GM19043 (cell line): ENCODE data around the gene TWF2.

ENCODE experiments used
- ATAC-seq: cut with Tn5 transposase; IDR thresholded peaks from one replicate; pipeline ENCODE4 v1.9.1; 2021; ENCODE audit warnings: low read depth; ENCODE audit not compliant: unreplicated experiment

The TWF2 gene

DNA sequence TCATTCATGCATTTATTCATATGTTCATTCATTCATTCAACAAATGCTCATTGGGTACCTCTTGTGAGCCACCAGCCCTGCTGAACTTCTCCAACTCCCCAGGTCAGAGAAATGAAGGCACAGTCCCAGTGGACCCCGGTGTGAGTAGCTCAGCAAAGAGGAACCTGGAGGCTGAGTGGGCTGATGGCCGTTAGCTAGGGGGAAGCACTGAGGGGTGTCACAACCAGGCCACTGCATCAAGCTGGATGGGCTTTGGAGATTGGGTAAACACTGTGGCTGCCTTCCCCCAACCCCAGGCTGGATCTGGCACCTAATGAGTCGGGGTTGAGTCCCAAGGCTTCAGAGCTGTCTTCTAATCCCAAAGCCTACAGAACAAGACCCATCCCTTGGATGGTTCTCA lies 53.1 kb downstream of the TWF2 start:
- no peak for ATAC-seq

DNA sequence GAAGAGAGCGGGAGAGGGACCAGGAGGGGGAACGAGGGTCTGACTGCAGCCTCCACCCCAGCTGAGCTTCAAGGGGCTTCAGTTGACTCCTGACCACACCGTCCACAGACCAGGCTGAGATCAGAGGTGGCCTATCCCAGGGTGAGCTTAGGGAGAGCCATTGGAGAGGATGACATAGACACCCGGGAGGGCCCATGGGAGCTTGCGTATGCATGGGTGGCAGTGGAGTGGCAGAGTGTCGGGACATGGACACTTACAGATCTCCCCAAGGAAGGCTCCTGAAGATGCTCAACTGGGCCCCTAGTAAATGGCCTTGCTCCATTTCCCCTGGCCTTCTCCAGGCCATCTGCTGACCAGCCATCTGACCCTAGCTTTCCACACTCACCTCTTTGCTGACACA lies 53.6 kb downstream of the TWF2 start:
- ATAC-seq, result no peak

DNA sequence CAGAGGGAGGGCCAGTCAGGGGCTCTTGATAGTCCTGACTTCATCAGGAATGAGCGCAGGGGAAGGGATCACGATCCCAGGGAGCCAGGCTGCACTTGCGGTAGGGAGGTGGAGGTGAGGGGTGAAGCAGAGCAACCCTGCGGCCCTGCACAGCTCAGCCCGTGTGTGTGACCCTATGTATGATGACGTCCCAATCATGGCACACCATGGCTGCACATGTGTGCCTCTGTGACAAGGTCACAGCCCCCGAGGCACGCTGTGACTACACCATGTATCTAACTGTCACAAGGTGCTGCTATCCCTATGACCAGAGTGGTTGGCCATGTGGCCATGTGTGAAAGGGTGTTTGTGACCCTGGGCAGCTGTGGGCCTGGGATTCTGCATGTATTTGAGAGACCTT lies 54.3 kb downstream of the TWF2 start:
- ATAC-seq, result no peak

DNA sequence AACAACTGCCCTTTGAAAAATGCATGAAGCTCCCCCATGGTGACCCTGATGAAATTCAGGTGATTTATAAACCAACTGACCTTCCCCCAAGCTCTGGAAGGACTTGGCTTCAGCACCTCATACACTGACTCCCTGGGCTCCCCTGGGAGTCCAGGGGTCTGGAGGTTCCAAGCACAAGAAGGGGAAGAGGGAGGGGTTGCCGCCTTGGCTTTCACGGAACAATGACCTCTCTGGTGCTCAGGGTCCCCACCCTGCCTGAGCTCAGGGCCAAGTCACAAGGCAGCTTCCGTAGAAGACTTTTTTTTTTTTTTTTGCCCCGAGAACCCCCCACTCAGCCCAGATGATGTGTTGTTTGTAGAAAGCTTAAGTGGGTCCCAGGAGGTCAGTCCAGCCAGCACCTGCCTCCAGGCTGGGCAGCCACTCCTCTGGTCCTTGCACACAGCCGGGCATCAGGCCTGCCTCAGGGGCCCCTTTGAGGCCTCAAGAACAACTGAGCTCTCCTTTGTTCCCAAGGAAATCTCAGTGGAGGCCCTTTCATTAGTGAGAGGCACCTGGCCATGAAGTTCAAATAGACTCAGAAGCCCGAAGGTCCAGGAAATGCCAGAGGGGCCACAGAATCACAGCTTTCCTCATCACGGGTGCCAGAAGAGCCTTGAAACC lies 55.0 kb downstream of the TWF2 start:
- ATAC-seq, result no peak

- ATAC-seq, result no peak
Observed at GRCh38 chr3:52182691-52183090, 56.3 kb downstream of the TWF2 start.

- no peak for ATAC-seq
Observed at GRCh38 chr3:52182196-52182595, 56.8 kb downstream of the TWF2 start.

DNA sequence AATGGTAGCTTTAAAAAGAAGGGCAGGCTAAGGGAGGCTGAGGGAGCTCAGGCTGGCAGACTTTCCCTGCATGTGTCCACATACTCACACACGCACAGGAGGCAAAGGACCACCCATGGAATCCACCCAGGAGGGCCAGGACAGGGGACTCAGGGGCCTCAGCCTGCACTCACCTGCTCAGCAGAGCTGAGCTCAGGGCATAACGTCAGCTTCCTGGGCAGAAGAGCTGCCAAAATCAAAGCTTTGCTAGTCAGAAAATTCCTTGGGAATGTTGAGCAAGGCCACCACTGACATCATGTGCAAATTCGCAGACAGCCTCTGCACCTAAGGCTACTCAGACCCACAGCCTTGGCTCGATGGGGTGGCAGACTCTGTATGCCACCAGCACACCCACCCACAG lies 57.4 kb downstream of the TWF2 start:
- ATAC-seq, result no peak
